H1 (cell line): ENCODE measurements around the gene SLC16A2. TPM values are rescaled to one million over a fixed set of nuclear protein-coding genes. Genes with fewer than 3 reads are reported as not detected.

Experiments used
- CTCF ChIA-PET: fragments of 300-600 bp; sonication (Branson Sonifier 250); formaldehyde crosslinking; loops from one replicate; lab custom pipeline; 2021; ENCODE audit not compliant: partially characterized antibody; lab: Charles Lee
- POLR2A ChIA-PET: fragments of 300-600 bp; sonication (Branson Sonifier 250); formaldehyde crosslinking; loops from one replicate; lab custom pipeline; 2021; ENCODE audit warnings: inconsistent platforms; ENCODE audit not compliant: partially characterized antibody; lab: Charles Lee
- DNase-seq, 2 experiments: peaks; one replicate each; pipeline versions ENCODE4 v3.0.0 to v3.0.0-alpha.2; 2010 to 2022; ENCODE audit warnings: low spot score in 2 of 2, low read depth in 1 of 2, mixed read lengths in 1 of 2
- FAIRE-seq: peaks from 2 replicates; lab custom pipeline; 2011; peaks lifted over from hg19 to GRCh38; lab: Jason Lieb, UNC
- H2AFZ ChIP-seq: 2 replicates; pipeline ENCODE4 v1.8.1; 2012; ENCODE audit warnings: low read length, inconsistent platforms
- H2AK5ac ChIP-seq: 2 replicates; pipeline ENCODE4 v1.6.1; 2013; ENCODE audit warnings: low read depth, low read length
- H2BK120ac ChIP-seq: replicated peaks from 2 replicates; pipeline ENCODE3; 2013; ENCODE audit warnings: low read depth, low read length, inconsistent platforms
- H2BK12ac ChIP-seq: 2 replicates; pipeline ENCODE4 v1.6.1; 2013; ENCODE audit warnings: low read depth, low read length
- H2BK15ac ChIP-seq: 2 replicates; pipeline ENCODE4 v1.6.1; 2013; ENCODE audit warnings: low read length
- H2BK20ac ChIP-seq: 2 replicates; pipeline ENCODE4 v1.6.1; 2013; ENCODE audit warnings: low read length
- H2BK5ac ChIP-seq: 2 replicates; pipeline ENCODE4 v1.6.1; 2013; ENCODE audit warnings: low read depth, low read length
- H3K14ac ChIP-seq: 2 replicates; pipeline ENCODE4 v1.6.1; 2013; ENCODE audit warnings: inconsistent platforms; ENCODE audit not compliant: insufficient read length
- H3K18ac ChIP-seq: 2 replicates; pipeline ENCODE4 v1.6.1; 2013; ENCODE audit warnings: low read length; ENCODE audit errors: extremely low read depth
- H3K23ac ChIP-seq: 2 replicates; pipeline ENCODE4 v1.6.1; 2013; ENCODE audit warnings: inconsistent platforms; ENCODE audit not compliant: insufficient read length
- H3K23me2 ChIP-seq: 2 replicates; pipeline ENCODE4 v1.6.1; 2013; ENCODE audit warnings: low read depth, low read length
- H3K27ac ChIP-seq: 2 replicates; pipeline ENCODE4 v1.6.1; 2011; ENCODE audit warnings: low read depth, low read length, inconsistent platforms
- H3K27me3 ChIP-seq, 4 experiments: replicated peaks in 1 of 4; 1 replicate in 1 of 4; 2 replicates in 3 of 4; pipeline versions ENCODE4 v1.6.1 to v1.8.1; 2011 to 2013; ENCODE audit warnings: low read length in 3 of 4, mild to moderate bottlenecking in 3 of 4, inconsistent platforms in 2 of 4, mixed read lengths in 2 of 4, moderate library complexity in 1 of 4; ENCODE audit not compliant: control insufficient read depth in 3 of 4, insufficient read depth in 3 of 4; ENCODE audit errors: extremely low read depth in 1 of 4
- H3K36me3 ChIP-seq, 4 experiments: 2 replicates each; pipeline versions ENCODE4 v1.6.1 to v1.8.1; 2011 to 2013; ENCODE audit warnings: mild to moderate bottlenecking in 4 of 4, low read length in 3 of 4, moderate library complexity in 2 of 4, control low read depth in 1 of 4, inconsistent platforms in 1 of 4; ENCODE audit not compliant: insufficient read depth in 4 of 4, control insufficient read depth in 2 of 4
- H3K4ac ChIP-seq: replicated peaks from 2 replicates; pipeline ENCODE3; 2013; ENCODE audit warnings: low read length, low read depth, mixed read lengths, inconsistent platforms; ENCODE audit not compliant: insufficient read length
- H3K4me1 ChIP-seq, 4 experiments: replicated peaks in 1 of 4; 1 replicate in 1 of 4; 2 replicates in 3 of 4; pipeline versions ENCODE4 v1.6.1 to v1.8.1; 2011 to 2013; ENCODE audit warnings: low read length in 3 of 4, inconsistent platforms in 2 of 4, mixed read lengths in 1 of 4; ENCODE audit not compliant: insufficient read depth in 4 of 4, control insufficient read depth in 3 of 4
- H3K4me2 ChIP-seq, 2 experiments: 2 replicates each; pipeline versions ENCODE4 v1.6.1 to v1.8.1; 2011 to 2013; ENCODE audit warnings: low read depth in 2 of 2, low read length in 2 of 2, control low read depth in 1 of 2, inconsistent platforms in 1 of 2, mild to moderate bottlenecking in 1 of 2; ENCODE audit not compliant: insufficient read depth in 1 of 2
- H3K4me3 ChIP-seq, 4 experiments: fragments of 200-600, 300-600 bp in 1 of 4; sonication (generic), shearing (Covaris generic), sonication (Bioruptor Twin) in 1 of 4; 2 replicates each; pipeline versions ENCODE4 v1.5.1 to v1.8.1; 2011 to 2016; ENCODE audit warnings: low read length in 4 of 4, low read depth in 3 of 4, control low read depth in 2 of 4, inconsistent platforms in 2 of 4, mild to moderate bottlenecking in 2 of 4, mixed read lengths in 1 of 4, moderate library complexity in 1 of 4; ENCODE audit not compliant: insufficient read depth in 2 of 4; ENCODE audit errors: extremely low read depth in 1 of 4
- H3K56ac ChIP-seq: replicated peaks from 2 replicates; pipeline ENCODE3; 2013; ENCODE audit warnings: low read depth, mild to moderate bottlenecking, mixed read lengths, low read length, inconsistent platforms; ENCODE audit not compliant: insufficient read length
- H3K79me1 ChIP-seq: 2 replicates; pipeline ENCODE4 v1.6.1; 2013; ENCODE audit warnings: low read depth, low read length, control low read depth
- H3K79me2 ChIP-seq, 2 experiments: 2 replicates each; pipeline versions ENCODE4 v1.6.1 to v1.8.1; 2012 to 2013; ENCODE audit warnings: low read length in 2 of 2, mild to moderate bottlenecking in 2 of 2, inconsistent platforms in 1 of 2; ENCODE audit not compliant: insufficient read depth in 2 of 2, control insufficient read depth in 1 of 2
- H3K9ac ChIP-seq, 4 experiments: replicated peaks in 1 of 4; 1 replicate in 1 of 4; 2 replicates in 3 of 4; pipeline versions ENCODE4 v1.6.1 to v1.8.1; 2011 to 2013; ENCODE audit warnings: low read depth in 3 of 4, low read length in 3 of 4, control low read depth in 2 of 4, mild to moderate bottlenecking in 2 of 4, moderate library complexity in 2 of 4, inconsistent platforms in 1 of 4; ENCODE audit errors: extremely low read depth in 1 of 4
- H3K9me3 ChIP-seq, 2 experiments: 2 replicates each; pipeline versions ENCODE4 v1.6.1 to v1.8.1; 2012 to 2013; ENCODE audit warnings: mild to moderate bottlenecking in 2 of 2, moderate library complexity in 2 of 2, control low read depth in 1 of 2, inconsistent platforms in 1 of 2, low read depth in 1 of 2, low read length in 1 of 2, mixed read lengths in 1 of 2; ENCODE audit not compliant: insufficient read depth in 2 of 2
- H4K20me1 ChIP-seq, 2 experiments: replicated peaks in 1 of 2; 2 replicates each; pipeline versions ENCODE3 to v1.8.1; 2011 to 2013; ENCODE audit warnings: inconsistent platforms in 2 of 2, low read length in 2 of 2, mild to moderate bottlenecking in 1 of 2; ENCODE audit not compliant: insufficient read depth in 2 of 2, control insufficient read depth in 1 of 2
- H4K5ac ChIP-seq: 2 replicates; pipeline ENCODE4 v1.6.1; 2013; ENCODE audit warnings: low read length, low read depth, mixed read lengths, inconsistent platforms; ENCODE audit not compliant: insufficient read length
- H4K8ac ChIP-seq: 2 replicates; pipeline ENCODE4 v1.8.0; 2013; ENCODE audit warnings: mild to moderate bottlenecking, moderate library complexity, low read length, inconsistent platforms; ENCODE audit not compliant: insufficient read depth; ENCODE audit errors: extremely low read depth
- H4K91ac ChIP-seq: replicated peaks from 2 replicates; pipeline ENCODE3; 2013; ENCODE audit warnings: low read length, mixed read lengths, inconsistent platforms; ENCODE audit not compliant: insufficient read length
- ATF2 ChIP-seq: IDR thresholded peaks from 2 replicates; pipeline ENCODE4 v1.6.1; 2012; ENCODE audit warnings: low read length, inconsistent platforms
- BCL11A ChIP-seq, 2 experiments: IDR thresholded peaks; one replicate each; pipeline ENCODE4 v1.6.1; 2011; ENCODE audit warnings: low read depth in 2 of 2, low read length in 2 of 2, mild to moderate bottlenecking in 2 of 2
- CTBP2 ChIP-seq: IDR thresholded peaks from 2 replicates; pipeline ENCODE4 v1.7.0; 2011; ENCODE audit warnings: borderline replicate concordance, mild to moderate bottlenecking, moderate library complexity, mixed read lengths, low read length; ENCODE audit not compliant: insufficient read depth, insufficient read length
- EZH2 ChIP-seq: fragments of 200-600 bp; sonication (generic); IDR thresholded peaks from 2 replicates; pipeline ENCODE4 v1.7.1; 2012; ENCODE audit warnings: low read depth, mild to moderate bottlenecking, moderate library complexity, low read length, inconsistent platforms; ENCODE audit not compliant: severe bottlenecking
- KDM4A ChIP-seq: IDR thresholded peaks from one replicate; pipeline ENCODE4 v1.7.1; 2012; ENCODE audit warnings: low read depth, mild to moderate bottlenecking, moderate library complexity, low read length, inconsistent platforms; ENCODE audit not compliant: severe bottlenecking
- KDM5A ChIP-seq: fragments of 200-600 bp; IDR thresholded peaks from 2 replicates; pipeline ENCODE4 v1.7.1; 2012; ENCODE audit warnings: mild to moderate bottlenecking, low read length, inconsistent platforms, mixed read lengths
- MAFK ChIP-seq: IDR thresholded peaks from 2 replicates; pipeline ENCODE4 v1.6.1; 2012; ENCODE audit warnings: low read depth, mild to moderate bottlenecking, improper control_type of control experiment, low read length
- POLR2A ChIP-seq, 2 experiments: IDR thresholded peaks; 1 replicate in 1 of 2; 2 replicates in 1 of 2; pipeline ENCODE4 v1.6.1; 2011; ENCODE audit warnings: low read depth in 2 of 2, low read length in 2 of 2, mild to moderate bottlenecking in 2 of 2; ENCODE audit errors: control extremely low read depth in 1 of 2
- RNF2 ChIP-seq: fragments of 200-900, 300-1000 bp; sonication (generic); IDR thresholded peaks from 2 replicates; pipeline ENCODE4 v1.7.1; 2016; ENCODE audit warnings: borderline replicate concordance, low read depth, mild to moderate bottlenecking, antibody characterized with exemption, low read length; ENCODE audit not compliant: poor library complexity, severe bottlenecking; ENCODE audit errors: missing control alignments
- SIX5 ChIP-seq: IDR thresholded peaks from 2 replicates; pipeline ENCODE4 v1.6.1; 2011; ENCODE audit warnings: mild to moderate bottlenecking, low read depth, low read length
- SUZ12 ChIP-seq: fragments of 200-600 bp; sonication (generic); IDR thresholded peaks from 2 replicates; pipeline ENCODE4 v1.6.1; 2012; ENCODE audit warnings: mild to moderate bottlenecking, inconsistent platforms, low read length, moderate library complexity, mixed read lengths
- WGBS, 2 experiments: shearing (Covaris generic) in 1 of 2; methylation state at CpG; one replicate each; pipeline versions ENCODE4 v1.1.6 to v1.1.7; 2013 to 2015; ENCODE audit warnings: low lambda C conversion rate in 2 of 2, mixed read lengths in 2 of 2, inconsistent platforms in 1 of 2, low coverage in 1 of 2, missing lambda C conversion rate in 1 of 2; ENCODE audit not compliant: insufficient replicate concordance in 2 of 2, insufficient coverage in 1 of 2, insufficient read length in 1 of 2; ENCODE audit errors: extremely low coverage in 1 of 2, missing lambda C conversion rate in 1 of 2; 5-methylcytosine and 5-hydroxymethylcytosine counted together
- polyA plus RNA-seq, 7 experiments: library from polyadenylated mRNA; depleted of rRNA in 3 of 7; stranded (reverse) in 5 of 7; unstranded in 2 of 7; fragments of >200 nt in 5 of 7; fragments of 200-250 nt in 2 of 7; gene quantifications; 1 replicate in 5 of 7; 2 replicates in 1 of 7; 4 replicates in 1 of 7; pipeline versions ENCODE4 v1.2.1 to v1.2.3, GENCODE V29; 2011 to 2013; ENCODE audit warnings: missing spikeins in 2 of 7, mixed read lengths in 2 of 7
- total RNA-seq: library from RNA; stranded (reverse); fragmentation: NEBNext Ultra II Directional; extraction: Animal tissue kit (Norgen Biotek cat#: 25700); gene quantifications from 2 replicates; pipeline ENCODE4 v1.2.1, GENCODE V29; 2021

Gene SLC16A2
- total and polyA plus RNA-seq, 2 of the 8 experiments (the other 6 are each of a cell fraction or from before 2014, with no cell fraction given): 24.4 to 32.2 TPM

DNA sequence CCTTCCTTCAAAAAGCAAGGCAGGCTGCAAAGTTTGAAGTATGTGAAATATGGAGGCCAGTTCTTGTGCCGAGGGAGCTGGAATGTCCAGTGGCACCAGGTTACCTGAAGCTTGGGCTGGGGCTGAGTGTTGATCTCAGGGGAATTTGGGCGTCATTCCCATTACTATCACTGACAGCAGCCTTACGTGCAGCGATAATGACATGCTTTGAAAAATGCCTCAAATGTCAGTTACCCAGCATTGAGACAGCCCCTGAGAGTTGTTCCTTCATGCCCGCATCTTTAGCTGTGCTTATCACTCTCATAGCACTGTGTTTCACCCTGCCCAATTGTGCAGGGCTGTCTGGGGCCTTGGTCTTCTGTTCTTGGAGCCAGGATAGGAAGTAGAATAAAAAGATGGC is 27.4 kb downstream of the SLC16A2 start:
- FAIRE-seq (no peak), DNase-seq (no peak)
- H3K18ac ChIP-seq: no peak overlapping the region
- H4K20me1 ChIP-seq: no peaks in the 10 kb centered on the region
- H3K14ac ChIP-seq: no peak overlapping the region
- H2BK120ac ChIP-seq: no peak overlapping the region
- 74% methylated on average over 3 of the region's 5 CpGs; no CpG with 5 or more reads in 1 of the 2 experiments for WGBS, 2 experiments
- no peak overlapping the region for H3K4ac ChIP-seq
- no peak overlapping the region for H4K5ac ChIP-seq
- H2BK12ac ChIP-seq: no peak overlapping the region
- H2BK20ac ChIP-seq: no peak overlapping the region
- no peak overlapping the region for H2BK15ac ChIP-seq
- no peak overlapping the region for H2AK5ac ChIP-seq
- H3K23ac ChIP-seq: no peak overlapping the region
- no peaks in the 10 kb centered on the region for H3K79me1 ChIP-seq
- no peak overlapping the region for H3K27ac ChIP-seq
- no peak overlapping the region for H3K56ac ChIP-seq
- no peaks in the 10 kb centered on the region for H3K79me2 ChIP-seq
- no peak overlapping the region for H2BK5ac ChIP-seq
- no peaks in the 10 kb centered on the region for H3K27me3 ChIP-seq
- no peak overlapping the region for H4K8ac ChIP-seq
- H3K9me3 ChIP-seq: no peaks in the 10 kb centered on the region
- H2AFZ ChIP-seq: no peak overlapping the region
- POLR2A ChIA-PET: no interaction called here
- H3K23me2 ChIP-seq: no peaks in the 10 kb centered on the region
- H3K4me3 ChIP-seq: no peak overlapping the region
- no peak overlapping the region for H3K4me2 ChIP-seq
- H3K4me1 ChIP-seq: no peaks in the 10 kb centered on the region
- H4K91ac ChIP-seq: no peak overlapping the region
- no peak overlapping the region for H3K9ac ChIP-seq
- CTCF ChIA-PET: interaction anchor here (2.3 kb wide), 1 partner anchor 44 kb away, joined by 6 read pairs; no protein-coding TSS in a partner anchor
- H3K36me3 ChIP-seq: no peaks in the 10 kb centered on the region
- no peak for TF ChIP-seq BCL11A (IDR thresholded peaks at IDR 0.05; ENCODE audit: low read depth in 2 of 2, low read length in 2 of 2)
- no peak for TF ChIP-seq CTBP2
- no peak for TF ChIP-seq KDM4A
- TF ChIP-seq KDM5A: no peak
- TF ChIP-seq EZH2: no peak
- TF ChIP-seq SUZ12: no peak
- TF ChIP-seq RNF2: no peak
- no peak for TF ChIP-seq SIX5
- no peak for TF ChIP-seq MAFK
- TF ChIP-seq POLR2A (IDR thresholded peaks at IDR 0.05; ENCODE audit: control extremely low read depth in 1 of 2, low read depth in 2 of 2, low read length in 2 of 2): no peak
- TF ChIP-seq ATF2: no peak
